Measurements from ENCODE around the gene SPRR5. TPM values are rescaled to one million over a fixed set of nuclear protein-coding genes. Genes with fewer than 3 reads are reported as not detected.

The SPRR5 gene
- total RNA-seq, 1 donor from 2014 or later: not detected

GRCh38 chr1:152957561-152957960 is 10.6 kb downstream of the SPRR5 start:
- CTCF ChIA-PET: no interaction called here

DNA sequence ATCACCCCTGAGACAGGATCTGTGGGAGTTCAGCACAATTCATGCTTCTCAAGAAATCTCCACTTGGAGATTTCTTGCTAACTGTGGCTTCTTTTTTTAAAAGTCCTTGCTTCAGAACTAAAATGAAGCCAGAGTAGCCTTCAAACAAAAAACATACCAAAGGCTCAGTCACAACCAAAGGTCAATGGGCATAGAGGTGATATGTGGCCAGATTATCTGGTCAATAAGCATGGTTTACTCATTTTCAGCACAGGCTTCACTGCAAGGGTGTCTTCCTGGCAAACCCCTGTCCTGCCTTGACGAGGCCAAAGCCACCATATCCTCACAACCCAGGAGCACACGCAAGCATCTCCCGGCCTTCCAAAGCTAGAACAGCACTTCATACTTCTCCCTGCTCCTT is 12.3 kb downstream of the SPRR5 start:
- ChIA-PET POLR2A (no interaction called here), CTCF (no interaction called here)
- Mint-ChIP-seq H3K9me3 (no peaks in the 10 kb centered on the region), H3K4me3 (no peak overlapping the region), H3K4me1 (peaks cover 8% of the 10 kb centered on the region), H3K27me3 (no peaks in the 10 kb centered on the region), H3K27ac (no peak overlapping the region), H3K36me3 (ENCODE audit: low read depth) (no peaks in the 10 kb centered on the region)
- no peak for ATAC-seq (ENCODE audit: low read depth)
- no peak for DNase-seq
- intact Hi-C loops (cut with micrococcal nuclease): no loop called here
- TF ChIP-seq, protein P1, sequence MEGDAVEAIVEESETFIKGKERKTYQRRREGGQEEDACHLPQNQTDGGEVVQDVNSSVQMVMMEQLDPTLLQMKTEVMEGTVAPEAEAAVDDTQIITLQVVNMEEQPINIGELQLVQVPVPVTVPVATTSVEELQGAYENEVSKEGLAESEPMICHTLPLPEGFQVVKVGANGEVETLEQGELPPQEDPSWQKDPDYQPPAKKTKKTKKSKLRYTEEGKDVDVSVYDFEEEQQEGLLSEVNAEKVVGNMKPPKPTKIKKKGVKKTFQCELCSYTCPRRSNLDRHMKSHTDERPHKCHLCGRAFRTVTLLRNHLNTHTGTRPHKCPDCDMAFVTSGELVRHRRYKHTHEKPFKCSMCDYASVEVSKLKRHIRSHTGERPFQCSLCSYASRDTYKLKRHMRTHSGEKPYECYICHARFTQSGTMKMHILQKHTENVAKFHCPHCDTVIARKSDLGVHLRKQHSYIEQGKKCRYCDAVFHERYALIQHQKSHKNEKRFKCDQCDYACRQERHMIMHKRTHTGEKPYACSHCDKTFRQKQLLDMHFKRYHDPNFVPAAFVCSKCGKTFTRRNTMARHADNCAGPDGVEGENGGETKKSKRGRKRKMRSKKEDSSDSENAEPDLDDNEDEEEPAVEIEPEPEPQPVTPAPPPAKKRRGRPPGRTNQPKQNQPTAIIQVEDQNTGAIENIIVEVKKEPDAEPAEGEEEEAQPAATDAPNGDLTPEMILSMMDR (IDR thresholded peaks at IDR 0.05): no peak

More at GRCh38 chr1:152957561-152957960, 10.6 kb downstream of the SPRR5 start:
- TF ChIP-seq, protein P1 (IDR thresholded peaks at IDR 0.05): no peak
- no peak overlapping the region for H3K27ac Mint-ChIP-seq
- H3K4me1 Mint-ChIP-seq: peaks cover 8% of the 10 kb centered on the region
- intact Hi-C loops (cut with micrococcal nuclease): no loop called here
- no peaks in the 10 kb centered on the region for H3K9me3 Mint-ChIP-seq
- no peak overlapping the region for H3K4me3 Mint-ChIP-seq
- no peaks in the 10 kb centered on the region for H3K36me3 Mint-ChIP-seq (ENCODE audit: low read depth)
- ATAC-seq (ENCODE audit: low read depth): no peak
- POLR2A ChIA-PET: no interaction called here
- no peak for DNase-seq
- no peaks in the 10 kb centered on the region for H3K27me3 Mint-ChIP-seq

- TF ChIP-seq, protein P1 (IDR thresholded peaks at IDR 0.05): no peak
- CTCF ChIA-PET: no interaction called here
- no peak overlapping the region for H3K27ac Mint-ChIP-seq
- no peak overlapping the region for H3K4me3 Mint-ChIP-seq
- ATAC-seq (ENCODE audit: low read depth) (no peak), DNase-seq (no peak)
- no peaks in the 10 kb centered on the region for H3K27me3 Mint-ChIP-seq
- POLR2A ChIA-PET: no interaction called here
- intact Hi-C loops (cut with micrococcal nuclease): no loop called here
- H3K4me1 Mint-ChIP-seq: peaks cover 8% of the 10 kb centered on the region
- H3K9me3 Mint-ChIP-seq: no peaks in the 10 kb centered on the region
- H3K36me3 Mint-ChIP-seq (ENCODE audit: low read depth): no peaks in the 10 kb centered on the region
Measured at GRCh38 chr1:152959801-152960451, 12.9 kb downstream of the SPRR5 start.

GRCh38 chr1:152960452-152961044 is 13.5 kb downstream of the SPRR5 start:
- POLR2A ChIA-PET: no interaction called here
- DNase-seq (no peak), ATAC-seq (ENCODE audit: low read depth) (no peak)
- intact Hi-C loops (cut with micrococcal nuclease): no loop called here
- H3K27ac Mint-ChIP-seq: no peak overlapping the region
- H3K4me1 Mint-ChIP-seq: peaks cover 8% of the 10 kb centered on the region
- no peaks in the 10 kb centered on the region for H3K9me3 Mint-ChIP-seq
- no peaks in the 10 kb centered on the region for H3K36me3 Mint-ChIP-seq (ENCODE audit: low read depth)
- H3K27me3 Mint-ChIP-seq: peaks cover 1% of the 10 kb centered on the region
- CTCF ChIA-PET: no interaction called here
- no peak overlapping the region for H3K4me3 Mint-ChIP-seq
- TF ChIP-seq, protein P1 (IDR thresholded peaks at IDR 0.05): no peak

GRCh38 chr1:152961226-152961891 is 14.4 kb downstream of the SPRR5 start:
- H3K27me3 Mint-ChIP-seq: peaks cover 2% of the 10 kb centered on the region
- H3K27ac Mint-ChIP-seq: no peak overlapping the region
- ATAC-seq (ENCODE audit: low read depth) (no peak), DNase-seq (no peak)
- intact Hi-C loops (cut with micrococcal nuclease): no loop called here
- TF ChIP-seq, protein P1 (IDR thresholded peaks at IDR 0.05): no peak
- ChIA-PET CTCF (no interaction called here), POLR2A (no interaction called here)
- H3K9me3 Mint-ChIP-seq: no peaks in the 10 kb centered on the region
- peaks cover 8% of the 10 kb centered on the region for H3K4me1 Mint-ChIP-seq
- no peak overlapping the region for H3K4me3 Mint-ChIP-seq
- H3K36me3 Mint-ChIP-seq (ENCODE audit: low read depth): no peaks in the 10 kb centered on the region
